Measurements from ENCODE around the gene KLK5. TPM values are rescaled to one million over a fixed set of nuclear protein-coding genes. Genes with fewer than 3 reads are reported as not detected.

Gene KLK5
- polyA plus RNA-seq, 3 donors = not detected

- no peaks in the 10 kb centered on the region for H4K20me1 ChIP-seq (ENCODE audit: insufficient read depth, low read length)
- no peak for DNase-seq
- H3K4me2 ChIP-seq (replicated peaks; ENCODE audit: extremely low read depth, low read length, poor library complexity, severe bottlenecking) = no peak overlapping the region
- H3K27me3 ChIP-seq (ENCODE audit: control insufficient read depth in 2 of 2, insufficient read depth in 2 of 2, low read length in 2 of 2) = peaks cover 6 to 36% of the 10 kb centered on the region in 2 donors
- H3K9me3 ChIP-seq (replicated peaks in 1 of 2; ENCODE audit: control insufficient read depth in 1 of 2, insufficient read depth in 1 of 2, low read length in 2 of 2) = peaks cover 0 to 7% of the 10 kb centered on the region in 2 donors
- Mint-ChIP-seq H3K4me1 (peaks cover 5% of the 10 kb centered on the region), H3K27me3 (ENCODE audit: low read depth in 3 of 3) (peaks cover 5 to 35% (median 9%) of the 10 kb centered on the region in 3 donors), H3K4me3 (no peak overlapping the region), H3K27ac (no peak overlapping the region), H3K9me3 (peaks cover 2 to 12% (median 7%) of the 10 kb centered on the region in 7 donors), H3K36me3 (no peaks in the 10 kb centered on the region)
- no peaks in the 10 kb centered on the region for H3K36me3 ChIP-seq (replicated peaks in 1 of 2; ENCODE audit: control insufficient read depth in 1 of 2, insufficient read depth in 2 of 2, low read length in 2 of 2)
- no peaks in the 10 kb centered on the region for H3K79me2 ChIP-seq (ENCODE audit: insufficient read depth, low read length)
- intact Hi-C loops (cut with micrococcal nuclease) = no loop called here
- H2AFZ ChIP-seq (ENCODE audit: insufficient read depth, low read depth, low read length, poor library complexity, severe bottlenecking) = no peak overlapping the region
- TF ChIP-seq CTCF (IDR thresholded peaks at IDR 0.05) = peak; percentile 36
- WGBS (ENCODE audit: insufficient coverage) = 32% methylated on average over 3 of the region's 5 CpGs
- peaks cover 0 to 7% of the 10 kb centered on the region in 2 donors for H3K4me1 ChIP-seq (ENCODE audit: control insufficient read depth in 1 of 2, insufficient read depth in 2 of 2, low read length in 2 of 2)
- H3K4me3 ChIP-seq (replicated peaks in 1 of 3; ENCODE audit: low read depth in 2 of 3, low read length in 3 of 3) = no peak overlapping the region
- no peak overlapping the region for H3K27ac ChIP-seq (ENCODE audit: low read depth in 1 of 2, low read length in 2 of 2)
- no peak overlapping the region for H3K9ac ChIP-seq (ENCODE audit: insufficient read depth, low read length, poor library complexity, severe bottlenecking)
These were observed 46.6 kb downstream of the KLK5 start for GRCh38 chr19:50906217-50906616.

GRCh38 chr19:50902640-50903039 is 50.2 kb downstream of the KLK5 start:
- no peak for DNase-seq
- no peak overlapping the region for H3K4me3 ChIP-seq (replicated peaks in 1 of 3; ENCODE audit: low read depth in 2 of 3, low read length in 3 of 3)
- no CpG with 5 or more reads among the region's 4 CpGs for WGBS (ENCODE audit: insufficient coverage)
- no peaks in the 10 kb centered on the region for H4K20me1 ChIP-seq (ENCODE audit: insufficient read depth, low read length)
- peaks cover 5 to 15% (median 13%) of the 10 kb centered on the region in 3 donors for H3K27me3 Mint-ChIP-seq (ENCODE audit: low read depth in 3 of 3)
- no peaks in the 10 kb centered on the region for H3K79me2 ChIP-seq (ENCODE audit: insufficient read depth, low read length)
- H3K27ac ChIP-seq (ENCODE audit: low read depth in 1 of 2, low read length in 2 of 2) = no peak overlapping the region
- intact Hi-C loops (cut with micrococcal nuclease) = no loop called here
- H3K9me3 Mint-ChIP-seq = peaks cover 0 to 7% (median 3%) of the 10 kb centered on the region in 7 donors
- H3K4me3 Mint-ChIP-seq = no peak overlapping the region
- no peaks in the 10 kb centered on the region for H3K4me1 ChIP-seq (ENCODE audit: control insufficient read depth in 1 of 2, insufficient read depth in 2 of 2, low read length in 2 of 2)
- H3K36me3 ChIP-seq (replicated peaks in 1 of 2; ENCODE audit: control insufficient read depth in 1 of 2, insufficient read depth in 2 of 2, low read length in 2 of 2) = no peaks in the 10 kb centered on the region
- H3K9me3 ChIP-seq (replicated peaks in 1 of 2; ENCODE audit: control insufficient read depth in 1 of 2, insufficient read depth in 1 of 2, low read length in 2 of 2) = peaks cover 0 to 6% of the 10 kb centered on the region in 2 donors
- peaks cover 0 to 7% of the 10 kb centered on the region in 2 donors for H3K27me3 ChIP-seq (ENCODE audit: control insufficient read depth in 2 of 2, insufficient read depth in 2 of 2, low read length in 2 of 2)
- no peak overlapping the region for H3K4me2 ChIP-seq (replicated peaks; ENCODE audit: extremely low read depth, low read length, poor library complexity, severe bottlenecking)
- no peak overlapping the region for H3K9ac ChIP-seq (ENCODE audit: insufficient read depth, low read length, poor library complexity, severe bottlenecking)
- H3K36me3 Mint-ChIP-seq = no peaks in the 10 kb centered on the region
- no peaks in the 10 kb centered on the region for H3K4me1 Mint-ChIP-seq
- no peak overlapping the region for H3K27ac Mint-ChIP-seq
- no peak for TF ChIP-seq CTCF (IDR thresholded peaks at IDR 0.05)
- H2AFZ ChIP-seq (ENCODE audit: insufficient read depth, low read depth, low read length, poor library complexity, severe bottlenecking) = no peak overlapping the region

All from CD14-positive monocyte (primary cell).